K562 (cell line): ENCODE data around the gene NFS1. TPM values are rescaled to one million over a fixed set of nuclear protein-coding genes. Genes with fewer than 3 reads are reported as not detected.

Experiments used
- ASH1L ChIP-seq: fragments of 450-650 bp; IDR thresholded peaks from 2 replicates; pipeline ENCODE4 v1.6.1; 2018; ENCODE audit warnings: borderline replicate concordance, mild to moderate bottlenecking, low read depth; ENCODE audit not compliant: partially characterized antibody
- BRCA1 ChIP-seq, 2 experiments: fragments of 450-650 bp in 1 of 2; sonication (generic) in 1 of 2; formaldehyde crosslinking in 1 of 2; IDR thresholded peaks; 2 replicates each; pipeline versions ENCODE4 v1.5.0 to v1.6.1; 2017 to 2020; ENCODE audit warnings: mild to moderate bottlenecking in 1 of 2, missing genetic modification reagents in 1 of 2
- CBFB ChIP-seq: sonication (generic); formaldehyde crosslinking; IDR thresholded peaks from 2 replicates; pipeline ENCODE4 v1.4.0; 2020; ENCODE audit warnings: mild to moderate bottlenecking, missing genetic modification reagents
- DACH1 ChIP-seq: fragments of 450-650 bp; IDR thresholded peaks from 2 replicates; pipeline ENCODE4 v1.6.1; 2018; ENCODE audit not compliant: partially characterized antibody
- ELF2 ChIP-seq: fragments of 250-450 bp; sonication (Bioruptor Pico); IDR thresholded peaks from 2 replicates; pipeline ENCODE4 v1.5.0; 2021; ENCODE audit warnings: mild to moderate bottlenecking
- EP300 ChIP-seq: IDR thresholded peaks from 2 replicates; pipeline ENCODE4 v1.6.1; 2012; ENCODE audit warnings: low read length, improper control_type of control experiment
- FOSL1 ChIP-seq: fragments of 200-800 bp; sonication (Bioruptor generic); conservative IDR thresholded peaks from 2 replicates; pipeline ENCODE4 v1.6.1; 2016; ENCODE audit warnings: missing genetic modification characterization, missing compliant biosample characterization
- FOXJ2 ChIP-seq: fragments of 200-800 bp; sonication (Bioruptor generic); IDR thresholded peaks from 2 replicates; pipeline ENCODE4 v1.6.1; 2016; ENCODE audit warnings: missing genetic modification characterization, missing compliant biosample characterization
- JUND ChIP-seq, 2 experiments: IDR thresholded peaks; 2 replicates in 1 of 2; 3 replicates in 1 of 2; pipeline ENCODE4 v1.6.1; 2011; ENCODE audit warnings: borderline replicate concordance in 2 of 2, low read depth in 2 of 2, low read length in 2 of 2, improper control_type of control experiment in 1 of 2, missing biosample characterization in 1 of 2, missing genetic modification characterization in 1 of 2, missing genetic modification reagents in 1 of 2
- KAT8 ChIP-seq: fragments of 450-650 bp; IDR thresholded peaks from 2 replicates; pipeline ENCODE4 v1.6.1; 2016; ENCODE audit warnings: low read depth, mild to moderate bottlenecking
- MEF2A ChIP-seq: IDR thresholded peaks from 2 replicates; pipeline ENCODE4 v1.6.1; 2011; ENCODE audit warnings: low read depth, mild to moderate bottlenecking, low read length, moderate library complexity; ENCODE audit not compliant: control insufficient read depth
- MYBL2 ChIP-seq, 2 experiments: fragments of 450-650 bp in 1 of 2; sonication (generic) in 1 of 2; formaldehyde crosslinking in 1 of 2; IDR thresholded peaks; 2 replicates each; pipeline versions ENCODE4 v1.6.1 to v1.8.1; 2017 to 2022; ENCODE audit warnings: borderline replicate concordance in 1 of 2, inconsistent platforms in 1 of 2, low read depth in 1 of 2, mild to moderate bottlenecking in 1 of 2, missing genetic modification reagents in 1 of 2, moderate library complexity in 1 of 2
- POLR2AphosphoS2 ChIP-seq: IDR thresholded peaks from 2 replicates; pipeline ENCODE4 v1.6.1; 2012; ENCODE audit warnings: low read length, improper control_type of control experiment
- SETDB1 ChIP-seq: IDR thresholded peaks from one replicate; pipeline ENCODE4 v1.6.1; 2012; ENCODE audit warnings: low read length, control low read depth, inconsistent platforms
- SOX6 ChIP-seq: fragments of 450-650 bp; IDR thresholded peaks from 2 replicates; pipeline ENCODE4 v1.6.1; 2014; ENCODE audit warnings: mild to moderate bottlenecking
- SREBF1 ChIP-seq: fragments of 150-350 bp; IDR thresholded peaks from 2 replicates; pipeline ENCODE4 v1.6.1; 2014; ENCODE audit warnings: antibody characterized with exemption, low read depth, low read length, borderline replicate concordance
- TAF7 ChIP-seq: fragments of 450-650 bp; IDR thresholded peaks from 2 replicates; pipeline ENCODE4 v1.6.1; 2016; ENCODE audit warnings: missing genetic modification characterization, missing compliant biosample characterization
- TCFL5 ChIP-seq: fragments of 250-450 bp; sonication (Bioruptor Pico); conservative IDR thresholded peaks from 2 replicates; pipeline ENCODE4 v1.6.1; 2021; ENCODE audit warnings: mild to moderate bottlenecking, moderate library complexity, matching md5 sums
- TSC22D4 ChIP-seq: fragments of 450-650 bp; IDR thresholded peaks from 2 replicates; pipeline ENCODE4 v1.6.1; 2016; ENCODE audit warnings: missing genetic modification characterization, missing biosample characterization, control low read depth
- WHSC1 ChIP-seq: IDR thresholded peaks from one replicate; pipeline ENCODE4 v1.6.1; 2012; ENCODE audit warnings: low read length, control low read depth, inconsistent platforms
- ZNF133 ChIP-seq: fragments of 250-450 bp; sonication (Bioruptor Pico); IDR thresholded peaks from 2 replicates; pipeline ENCODE4 v1.4.0; 2020; ENCODE audit warnings: mild to moderate bottlenecking
- ZNF175 ChIP-seq: fragments of 200-800 bp; sonication (Bioruptor generic); IDR thresholded peaks from 2 replicates; pipeline ENCODE4 v1.6.1; 2016; ENCODE audit warnings: low read depth, mild to moderate bottlenecking, missing genetic modification characterization, missing compliant biosample characterization
- polyA plus RNA-seq, 8 experiments: library from polyadenylated mRNA; depleted of rRNA in 4 of 8; stranded (reverse) in 5 of 8; unstranded in 3 of 8; fragments of >200 nt; fragmentation: Nextera tagmentation in 2 of 8; fragmentation: Illumina TruSeq in 1 of 8; extraction: Ambion mirVana in 2 of 8; extraction: Trizol in 1 of 8; gene quantifications; 2 replicates each; pipeline versions ENCODE4 v1.2.1 to v1.2.3, GENCODE V29; 2011 to 2014; ENCODE audit warnings: inconsistent platforms in 1 of 8, missing spikeins in 1 of 8
- total RNA-seq, 7 experiments: library from RNA; depleted of rRNA in 6 of 7; stranded (reverse); fragments of >200 nt in 6 of 7; fragmentation: Illumina TruSeq in 2 of 7; extraction: Trizol in 2 of 7; gene quantifications; 2 replicates each; pipeline versions ENCODE4 v1.2.1 to v1.2.3, GENCODE V29; 2011 to 2021; ENCODE audit warnings: low replicate concordance in 1 of 7
- TF ChIP-seq, protein P1 (sequence below): fragments of 250-450 bp; sonication (Bioruptor Pico); IDR thresholded peaks from 2 replicates; pipeline ENCODE4 v1.8.0; 2021; ENCODE audit warnings: mild to moderate bottlenecking, moderate library complexity
- TF ChIP-seq, protein P2 (sequence below): sonication (generic); formaldehyde crosslinking; IDR thresholded peaks from 2 replicates; pipeline ENCODE4 v1.8.0; 2022; ENCODE audit warnings: mild to moderate bottlenecking, missing genetic modification reagents
- TF ChIP-seq, protein P3 (sequence below): fragments of 450-650 bp; IDR thresholded peaks from 2 replicates; pipeline ENCODE4 v1.6.1; 2016; ENCODE audit warnings: antibody characterized with exemption

Gene NFS1
- total and polyA plus RNA-seq, 9 of the 15 experiments (the other 6 are each of a cell fraction or from before 2014, with no cell fraction given), result 11.5 to 84.8 (median 47.1) TPM

DNA sequence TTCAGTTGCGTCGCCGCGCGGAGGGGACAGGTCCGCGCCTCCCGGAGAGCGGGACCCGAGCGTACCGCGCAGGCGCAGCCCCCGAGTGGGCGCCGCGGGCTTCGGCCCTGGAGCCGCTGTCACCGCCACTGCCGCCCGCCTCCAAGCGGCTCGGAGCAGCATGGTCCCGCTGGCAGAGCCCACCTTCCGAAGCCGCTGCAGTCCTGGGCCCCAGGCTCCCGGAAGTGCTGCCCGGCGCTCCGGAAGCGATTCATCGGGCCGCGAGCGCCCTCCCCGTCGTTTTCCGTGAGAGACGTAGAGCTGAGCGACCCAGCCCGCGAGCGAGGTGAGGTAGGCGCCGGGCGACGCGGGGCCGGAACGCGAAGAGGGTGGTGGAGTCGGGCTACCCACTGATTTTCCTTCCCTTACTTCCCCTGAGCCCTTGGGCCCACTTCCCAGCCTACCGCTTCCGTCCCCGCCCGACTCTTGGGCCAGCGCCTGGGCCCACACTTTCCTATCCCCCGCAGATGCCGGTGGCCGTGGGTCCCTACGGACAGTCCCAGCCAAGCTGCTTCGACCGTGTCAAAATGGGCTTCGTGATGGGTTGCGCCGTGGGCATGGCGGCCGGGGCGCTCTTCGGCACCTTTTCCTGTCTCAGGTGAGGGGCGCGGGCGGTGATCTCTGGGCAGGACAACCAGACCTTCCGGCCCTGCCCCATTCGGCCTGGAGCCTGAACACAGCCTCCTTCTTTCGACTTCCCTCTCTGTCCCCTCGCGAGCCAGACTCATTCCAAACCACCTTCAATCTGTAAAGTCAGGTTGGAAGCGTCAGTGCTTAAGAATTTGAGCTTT is at the start of gene NFS1, which contains the start of gene ROMO1 (continued):
- TF ChIP-seq TAF7 (tag), result no peak
- no peak for TF ChIP-seq TCFL5 (CRISPR knock-in tag)
- no peak for TF ChIP-seq ASH1L
- no peak for TF ChIP-seq KAT8
- no peak for TF ChIP-seq TSC22D4 (tag)
- TF ChIP-seq CBFB (CRISPR knock-in tag), result no peak
- TF ChIP-seq ZNF133 (CRISPR knock-in tag), result no peak
- no peak for TF ChIP-seq WHSC1
- TF ChIP-seq JUND (IDR thresholded peaks at IDR 0.05; ENCODE audit: borderline replicate concordance, low read depth, low read length), result peak; percentile 47
- TF ChIP-seq JUND (tag; IDR thresholded peaks at IDR 0.05; ENCODE audit: borderline replicate concordance, low read depth, low read length), result no peak
- TF ChIP-seq SOX6, result no peak
- 0 out of 2 replicates have a peak, but pooled peaks have one; percentile 34 for TF ChIP-seq ELF2 (CRISPR knock-in tag)
- TF ChIP-seq POLR2AphosphoS2, result no peak
- TF ChIP-seq, protein P1, sequence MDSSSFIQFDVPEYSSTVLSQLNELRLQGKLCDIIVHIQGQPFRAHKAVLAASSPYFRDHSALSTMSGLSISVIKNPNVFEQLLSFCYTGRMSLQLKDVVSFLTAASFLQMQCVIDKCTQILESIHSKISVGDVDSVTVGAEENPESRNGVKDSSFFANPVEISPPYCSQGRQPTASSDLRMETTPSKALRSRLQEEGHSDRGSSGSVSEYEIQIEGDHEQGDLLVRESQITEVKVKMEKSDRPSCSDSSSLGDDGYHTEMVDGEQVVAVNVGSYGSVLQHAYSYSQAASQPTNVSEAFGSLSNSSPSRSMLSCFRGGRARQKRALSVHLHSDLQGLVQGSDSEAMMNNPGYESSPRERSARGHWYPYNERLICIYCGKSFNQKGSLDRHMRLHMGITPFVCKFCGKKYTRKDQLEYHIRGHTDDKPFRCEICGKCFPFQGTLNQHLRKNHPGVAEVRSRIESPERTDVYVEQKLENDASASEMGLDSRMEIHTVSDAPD (CRISPR knock-in tag), result no peak
- no peak for TF ChIP-seq MEF2A
- TF ChIP-seq, protein P2, sequence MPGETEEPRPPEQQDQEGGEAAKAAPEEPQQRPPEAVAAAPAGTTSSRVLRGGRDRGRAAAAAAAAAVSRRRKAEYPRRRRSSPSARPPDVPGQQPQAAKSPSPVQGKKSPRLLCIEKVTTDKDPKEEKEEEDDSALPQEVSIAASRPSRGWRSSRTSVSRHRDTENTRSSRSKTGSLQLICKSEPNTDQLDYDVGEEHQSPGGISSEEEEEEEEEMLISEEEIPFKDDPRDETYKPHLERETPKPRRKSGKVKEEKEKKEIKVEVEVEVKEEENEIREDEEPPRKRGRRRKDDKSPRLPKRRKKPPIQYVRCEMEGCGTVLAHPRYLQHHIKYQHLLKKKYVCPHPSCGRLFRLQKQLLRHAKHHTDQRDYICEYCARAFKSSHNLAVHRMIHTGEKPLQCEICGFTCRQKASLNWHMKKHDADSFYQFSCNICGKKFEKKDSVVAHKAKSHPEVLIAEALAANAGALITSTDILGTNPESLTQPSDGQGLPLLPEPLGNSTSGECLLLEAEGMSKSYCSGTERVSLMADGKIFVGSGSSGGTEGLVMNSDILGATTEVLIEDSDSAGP (CRISPR knock-in tag), result no peak
- no peak for TF ChIP-seq ZNF175 (CRISPR knock-in tag)
- no peak for TF ChIP-seq FOXJ2 (tag)
- TF ChIP-seq, protein P3, sequence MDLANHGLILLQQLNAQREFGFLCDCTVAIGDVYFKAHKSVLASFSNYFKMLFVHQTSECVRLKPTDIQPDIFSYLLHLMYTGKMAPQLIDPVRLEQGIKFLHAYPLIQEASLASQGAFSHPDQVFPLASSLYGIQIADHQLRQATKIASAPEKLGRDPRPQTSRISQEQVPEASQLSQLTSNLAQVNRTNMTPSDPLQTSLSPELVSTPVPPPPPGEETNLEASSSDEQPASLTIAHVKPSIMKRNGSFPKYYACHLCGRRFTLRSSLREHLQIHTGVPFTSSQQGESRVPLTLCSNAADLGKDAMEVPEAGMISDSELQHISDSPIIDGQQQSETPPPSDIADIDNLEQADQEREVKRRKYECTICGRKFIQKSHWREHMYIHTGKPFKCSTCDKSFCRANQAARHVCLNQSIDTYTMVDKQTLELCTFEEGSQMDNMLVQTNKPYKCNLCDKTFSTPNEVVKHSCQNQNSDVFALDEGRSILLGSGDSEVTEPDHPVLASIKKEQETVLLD, result no peak
- no peak for TF ChIP-seq MYBL2 (IDR thresholded peaks at IDR 0.05; ENCODE audit: low read depth)
- TF ChIP-seq MYBL2 (CRISPR knock-in tag; IDR thresholded peaks at IDR 0.05; ENCODE audit: borderline replicate concordance), result no peak
- no peak for TF ChIP-seq SETDB1
- TF ChIP-seq BRCA1 (IDR thresholded peaks at IDR 0.05), result no peak
- TF ChIP-seq BRCA1 (CRISPR knock-in tag; IDR thresholded peaks at IDR 0.05), result no peak
- no peak for TF ChIP-seq FOSL1 (tag)
- no peak for TF ChIP-seq SREBF1
- no peak for TF ChIP-seq EP300
- TF ChIP-seq DACH1, result no peak
